ENCODE results near the gene ARL3.

GRCh38 chr10:102676534-102677315 is 37.5 kb downstream of the ARL3 start:
- no peak for TF ChIP-seq POLR2AphosphoS5 (IDR thresholded peaks at IDR 0.05; ENCODE audit: low read depth, low read length)
- TF ChIP-seq POLR2A (IDR thresholded peaks at IDR 0.05; ENCODE audit: low read depth, low read length) = no peak
- no peak for TF ChIP-seq POU2F2 (IDR thresholded peaks at IDR 0.05; ENCODE audit: low read depth, low read length)
